A549 (cell line): ENCODE data around the gene ADAMTS16. TPM values are rescaled to one million over a fixed set of nuclear protein-coding genes. Genes with fewer than 3 reads are reported as not detected.
A peak's percentile ranks its signal among the peaks of the same experiment; 100 is the strongest.

Experiments
- ATAC-seq, 2 experiments: fragments of 200-7000 bp in 1 of 2; fragments of >200 bp in 1 of 2; cut with Nextera tagmentation in 1 of 2; cut with Tn5 transposase in 1 of 2; 3 replicates each; pipeline versions ENCODE4 v1.8.0 to v1.9.1; 2018 to 2020; ENCODE audit warnings: mild to moderate bottlenecking in 1 of 2, moderate library complexity in 1 of 2
- CTCF ChIA-PET: fragments of 300-600 bp; sonication (Branson Sonifier 250); formaldehyde crosslinking; extraction: SDS; loops from one replicate; lab custom pipeline; 2021; ENCODE audit warnings: antibody characterized with exemption, inconsistent platforms; lab: Yijun Ruan, JAX
- POLR2A ChIA-PET: fragments of 350-600 bp; formaldehyde crosslinking; extraction: SDS; loops from one replicate; lab custom pipeline; 2021; ENCODE audit warnings: antibody characterized with exemption, inconsistent platforms; lab: Yijun Ruan, JAX
- DNase-seq, 2 experiments: peaks; one replicate each; pipeline versions ENCODE4 v3.0.0 to v3.0.0-alpha.2; 2011 to 2016; ENCODE audit warnings: low read depth in 1 of 2, low spot score in 1 of 2
- FAIRE-seq: peaks from 2 replicates; lab custom pipeline; 2011; peaks lifted over from hg19 to GRCh38; lab: Jason Lieb, UNC
- H3K27ac ChIP-seq, 2 experiments: fragments of >200 bp; sonication (Bioruptor Twin); formaldehyde crosslinking; 3 replicates each; pipeline ENCODE4 v1.5.1; 2016 to 2017
- H3K4me1 ChIP-seq: fragments of >200 bp; sonication (Bioruptor Twin); formaldehyde crosslinking; 3 replicates; pipeline ENCODE4 v1.6.1; 2016
- H3K4me2 ChIP-seq: fragments of >200 bp; sonication (Bioruptor Twin); formaldehyde crosslinking; 3 replicates; pipeline ENCODE4 v1.6.1; 2016
- H3K4me3 ChIP-seq: fragments of >200 bp; sonication (Bioruptor Twin); formaldehyde crosslinking; 3 replicates; pipeline ENCODE4 v1.5.1; 2016
- H3K9me3 ChIP-seq: fragments of >200 bp; sonication (Bioruptor Twin); formaldehyde crosslinking; 3 replicates; pipeline ENCODE4 v1.6.1; 2016
- BCL3 ChIP-seq: fragments of >200 bp; sonication (Bioruptor Twin); formaldehyde crosslinking; IDR thresholded peaks from 3 replicates; pipeline ENCODE4 v1.6.1; 2016
- BHLHE40 ChIP-seq: IDR thresholded peaks from 2 replicates; pipeline ENCODE4 v1.6.1; 2012; ENCODE audit warnings: low read depth, low read length, inconsistent platforms
- CEBPB ChIP-seq, 2 experiments: fragments of >200 bp in 1 of 2; sonication (Bioruptor Twin) in 1 of 2; formaldehyde crosslinking in 1 of 2; IDR thresholded peaks; 2 replicates each; pipeline ENCODE4 v1.6.1; 2012 to 2016
- FOSL2 ChIP-seq, 2 experiments: fragments of 450-650 bp in 1 of 2; fragments of >200 bp in 1 of 2; sonication (Bioruptor Twin) in 1 of 2; formaldehyde crosslinking; IDR thresholded peaks; 2 replicates each; pipeline versions ENCODE4 v1.5.0 to v1.6.1; 2016 to 2020; ENCODE audit warnings: mild to moderate bottlenecking in 1 of 2, moderate library complexity in 1 of 2
- GATA3 ChIP-seq: IDR thresholded peaks from 2 replicates; pipeline ENCODE4 v1.6.1; 2012; ENCODE audit warnings: borderline replicate concordance
- HDAC2 ChIP-seq: fragments of 200-600 bp; sonication (generic); IDR thresholded peaks from 2 replicates; pipeline ENCODE4 v1.6.1; 2016
- HEYL ChIP-seq: fragments of 250-450 bp; sonication (Bioruptor Pico); IDR thresholded peaks from 2 replicates; pipeline ENCODE4 v1.8.0; 2021; ENCODE audit warnings: mild to moderate bottlenecking, moderate library complexity
- HOXA7 ChIP-seq: fragments of 250-450 bp; sonication (Bioruptor Pico); IDR thresholded peaks from 2 replicates; pipeline ENCODE4 v1.5.0; 2020; ENCODE audit warnings: mild to moderate bottlenecking, moderate library complexity
- HOXB13 ChIP-seq: fragments of 250-450 bp; sonication (Bioruptor Pico); IDR thresholded peaks from 2 replicates; pipeline ENCODE4 v1.5.0; 2020; ENCODE audit warnings: low read depth, mild to moderate bottlenecking, moderate library complexity
- HOXB5 ChIP-seq: fragments of 250-450 bp; sonication (Bioruptor Pico); IDR thresholded peaks from 2 replicates; pipeline ENCODE4 v1.5.0; 2020; ENCODE audit warnings: mild to moderate bottlenecking, moderate library complexity
- JUN ChIP-seq, 2 experiments: fragments of >200 bp; sonication (Bioruptor Twin); formaldehyde crosslinking; IDR thresholded peaks; 2 replicates in 1 of 2; 3 replicates in 1 of 2; pipeline ENCODE4 v1.6.1; 2016 to 2017
- KDM5A ChIP-seq: fragments of 200-600 bp; sonication (generic); IDR thresholded peaks from 2 replicates; pipeline ENCODE4 v1.6.1; 2016; ENCODE audit warnings: antibody characterized with exemption, mild to moderate bottlenecking
- MAFK ChIP-seq: fragments of 450-650 bp; IDR thresholded peaks from 2 replicates; pipeline ENCODE4 v1.6.1; 2014; ENCODE audit not compliant: partially characterized antibody
- MAX ChIP-seq: IDR thresholded peaks from 2 replicates; pipeline ENCODE4 v1.6.1; 2012
- NFE2L2 ChIP-seq: fragments of 150-350 bp; conservative IDR thresholded peaks from 2 replicates; pipeline ENCODE4 v1.6.1; 2014; ENCODE audit warnings: low read length
- NPAS2 ChIP-seq: fragments of 250-450 bp; sonication (Bioruptor Pico); IDR thresholded peaks from 2 replicates; pipeline ENCODE4 v1.8.0; 2022; ENCODE audit warnings: mild to moderate bottlenecking, moderate library complexity, borderline replicate concordance
- PBX3 ChIP-seq: IDR thresholded peaks from 2 replicates; pipeline ENCODE4 v1.6.1; 2012
- RCOR1 ChIP-seq: fragments of 150-350 bp; IDR thresholded peaks from 2 replicates; pipeline ENCODE4 v1.6.1; 2014; ENCODE audit warnings: antibody characterized with exemption, low read length, low read depth
- RNF2 ChIP-seq: fragments of 200-600 bp; sonication (generic); IDR thresholded peaks from 2 replicates; pipeline ENCODE4 v1.6.1; 2016; ENCODE audit warnings: low read depth, mild to moderate bottlenecking, antibody characterized with exemption, moderate library complexity, borderline replicate concordance
- SREBF2 ChIP-seq: fragments of 450-650 bp; IDR thresholded peaks from 2 replicates; pipeline ENCODE4 v1.6.1; 2014; ENCODE audit warnings: mild to moderate bottlenecking, moderate library complexity
- USF2 ChIP-seq: fragments of 450-650 bp; IDR thresholded peaks from 2 replicates; pipeline ENCODE4 v1.6.1; 2014; ENCODE audit warnings: antibody characterized with exemption
- ZNF302 ChIP-seq: fragments of 250-450 bp; sonication (Bioruptor Pico); IDR thresholded peaks from 2 replicates; pipeline ENCODE4 v1.9.0; 2021; ENCODE audit warnings: inconsistent platforms, mild to moderate bottlenecking, moderate library complexity
- ZSCAN20 ChIP-seq: fragments of 250-450 bp; sonication (Bioruptor Pico); IDR thresholded peaks from 2 replicates; pipeline ENCODE4 v1.8.0; 2022; ENCODE audit warnings: mild to moderate bottlenecking, moderate library complexity
- WGBS: methylation state at CpG from one replicate; pipeline ENCODE4 v1.1.6; 2017; ENCODE audit errors: missing lambda C conversion rate; 5-methylcytosine and 5-hydroxymethylcytosine counted together
- polyA plus RNA-seq, 4 experiments: library from polyadenylated mRNA; depleted of rRNA in 3 of 4; stranded (reverse); fragments of >200 nt; fragmentation: RNase III in 1 of 4; extraction: RNeasy Plus Mini Kit Qiagen cat#74134 plus additional on column Dnase treatment in 1 of 4; gene quantifications; 2 replicates in 3 of 4; 3 replicates in 1 of 4; pipeline ENCODE4 v1.2.3, GENCODE V29; 2011 to 2017

ADAMTS16 gene
- polyA plus RNA-seq, 2 of the 4 experiments (the other 2 are of a cell fraction), result 0.71 to 1.0 TPM

GRCh38 chr5:5145651-5146529 is 5.8 kb downstream of the ADAMTS16 start:
- 43% methylated on average over 16 of the region's 18 CpGs for WGBS
- no peak for FAIRE-seq
- peak overlapping the region; percentile 36 for H3K4me3 ChIP-seq
- POLR2A ChIA-PET, result no interaction called here
- peaks cover 7% of the 10 kb centered on the region; the same call in 1 of the 3 replicates for H3K4me1 ChIP-seq
- peak in 1 of 2 experiments; percentile 67 for DNase-seq
- ATAC-seq, result peak; percentile 89 to 91
- peak overlapping the region; percentile 69 to 79 for H3K27ac ChIP-seq
- TF ChIP-seq FOSL2 (IDR thresholded peaks at IDR 0.05), result peak; percentile 40; the same call in 1 of the 2 replicates
- peak; percentile 32; the same call in 1 of the 2 replicates for TF ChIP-seq FOSL2 (CRISPR knock-in tag; IDR thresholded peaks at IDR 0.05)
- TF ChIP-seq GATA3, result peak; percentile 40; the same call in 1 of the 2 replicates
- no peak for TF ChIP-seq USF2
- peak; percentile 25; the same call in 1 of the 2 replicates for TF ChIP-seq MAX
- no peak for TF ChIP-seq RNF2
- TF ChIP-seq KDM5A, result no peak
- TF ChIP-seq BCL3, result no peak
- TF ChIP-seq HDAC2, result no peak
- peaks cover 21% of the 10 kb centered on the region; the same call in 1 of the 3 replicates for H3K9me3 ChIP-seq
- CTCF ChIA-PET, result interaction anchor here (0.6 to 1.2 kb wide), 2 partner anchors 194 to 273 kb away, joined by 4 read pairs; no protein-coding TSS in a partner anchor
- H3K4me2 ChIP-seq, result peak overlapping the region; percentile 74

GRCh38 chr5:5146530-5147160 is 6.5 kb downstream of the ADAMTS16 start:
- H3K27ac ChIP-seq, result peak overlapping the region; percentile 69 to 79
- 65% methylated on average over 11 of the region's 11 CpGs for WGBS
- DNase-seq, result no peak
- peaks cover 25% of the 10 kb centered on the region; the same call in 1 of the 3 replicates for H3K9me3 ChIP-seq
- H3K4me1 ChIP-seq, result peaks cover 7% of the 10 kb centered on the region; the same call in 1 of the 3 replicates
- H3K4me2 ChIP-seq, result peak overlapping the region; percentile 74
- no peak for FAIRE-seq
- peak overlapping the region; percentile 36 for H3K4me3 ChIP-seq
- POLR2A ChIA-PET, result interaction anchor here (1.4 kb wide), 1 partner anchor 189 kb away, joined by 3 read pairs; no protein-coding TSS in a partner anchor
- peak in 1 of 2 experiments; percentile 20; a peak in 1 of 6 replicates for ATAC-seq
- TF ChIP-seq PBX3 (no peak), JUN (IDR thresholded peaks at IDR 0.05) (no peak)
- CTCF ChIA-PET, result interaction anchor here (1.0 to 1.2 kb wide), 2 partner anchors 248 to 272 kb away, joined by 3 read pairs; no protein-coding TSS in a partner anchor

GRCh38 chr5:5149154-5149553 is 9.0 kb downstream of the ADAMTS16 start:
- Histone ChIP-seq H3K4me1 (peaks cover 7% of the 10 kb centered on the region; the same call in 1 of the 3 replicates), H3K27ac (no peak overlapping the region), H3K9me3 (peaks cover 26% of the 10 kb centered on the region; the same call in 1 of the 3 replicates), H3K4me3 (no peak overlapping the region), H3K4me2 (no peak overlapping the region)
- POLR2A ChIA-PET, result interaction anchor here (0.6 kb wide), 1 partner anchor 12 kb away, joined by 3 read pairs; no protein-coding TSS in a partner anchor
- ATAC-seq, result no peak
- TF ChIP-seq MAFK (no peak), RNF2 (no peak), BHLHE40 (no peak), NPAS2 (CRISPR knock-in tag) (no peak), ZSCAN20 (no peak), ZNF302 (CRISPR knock-in tag) (no peak), HOXB5 (CRISPR knock-in tag) (no peak), NFE2L2 (no peak), FOSL2 (IDR thresholded peaks at IDR 0.05) (no peak), FOSL2 (CRISPR knock-in tag; IDR thresholded peaks at IDR 0.05) (no peak), HEYL (no peak), SREBF2 (no peak), CEBPB (IDR thresholded peaks at IDR 0.05) (no peak), HOXA7 (no peak), HOXB13 (CRISPR knock-in tag) (no peak), RCOR1 (no peak)
- peak; percentile 63 for FAIRE-seq
- CTCF ChIA-PET, result interaction anchor here (0.6 to 1.4 kb wide), 5 partner anchors 9 to 270 kb away, joined by 3 to 4 read pairs (median 3); no protein-coding TSS in a partner anchor
- no peak for DNase-seq
- 15% methylated on average over 1 of the region's 1 CpG for WGBS
